ENCODE data around the gene GPI. TPM values are rescaled to one million over a fixed set of nuclear protein-coding genes. Genes with fewer than 3 reads are reported as not detected.
"Not testable (repeated sequence)": the region's sequence is repeated elsewhere in the genome, so short reads cannot be mapped to it uniquely, and the experiment has no call there.

GPI gene
- total RNA-seq, 2 experiments from 2014 or later, result 111 to 218 TPM

GRCh38 chr19:34399886-34400285 lies 34.9 kb downstream of the GPI start:
- no peak for TF ChIP-seq CTCF (conservative IDR thresholded peaks at IDR 0.05; ENCODE audit: low read length)
- Histone ChIP-seq H2AFZ (ENCODE audit: low read length) (no peak overlapping the region), H3K4me2 (ENCODE audit: low read length) (no peak overlapping the region), H3K79me2 (ENCODE audit: insufficient read depth, low read depth, low read length) (peaks cover 5% of the 10 kb centered on the region; the same call in 1 of the 2 replicates), H3K9me3 (ENCODE audit: low read length) (no peaks in the 10 kb centered on the region), H3K9me2 (ENCODE audit: insufficient read depth, low read length) (no peaks in the 10 kb centered on the region), H4K20me1 (ENCODE audit: insufficient read depth, low read length) (no peaks in the 10 kb centered on the region), H3K4me1 (ENCODE audit: insufficient read depth, low read length, poor library complexity, severe bottlenecking) (no peaks in the 10 kb centered on the region), H3K4me3 (ENCODE audit: low read depth, low read length, poor library complexity, severe bottlenecking) (no peak overlapping the region), H3K27ac (ENCODE audit: low read depth, low read length, poor library complexity, severe bottlenecking) (no peak overlapping the region), H3K36me3 (ENCODE audit: insufficient read depth, low read length) (peaks cover 68% of the 10 kb centered on the region)
- POLR2A ChIA-PET, result no interaction called here
- CTCF ChIA-PET (ENCODE audit: unreplicated experiment), result no interaction called here
- intact Hi-C loops (cut with micrococcal nuclease; ENCODE audit: unreplicated experiment), result no loop called here
- TSS peak; percentile 87 for BruUV-seq (replicated peaks)
- DNase-seq (ENCODE audit: low spot score), result no peak

GRCh38 chr19:34400844-34401243 lies 35.8 kb downstream of the GPI start:
- DNase-seq (ENCODE audit: low spot score); H2AFZ ChIP-seq (ENCODE audit: low read length); H3K9me2 ChIP-seq (ENCODE audit: insufficient read depth, low read length); H4K20me1 ChIP-seq (ENCODE audit: insufficient read depth, low read length); BruUV-seq (replicated peaks); intact Hi-C loops (cut with micrococcal nuclease; ENCODE audit: unreplicated experiment); H3K27ac ChIP-seq (ENCODE audit: low read depth, low read length, poor library complexity, severe bottlenecking); CTCF ChIA-PET (ENCODE audit: unreplicated experiment); H3K4me1 ChIP-seq (ENCODE audit: insufficient read depth, low read length, poor library complexity, severe bottlenecking); H3K4me3 ChIP-seq (ENCODE audit: low read depth, low read length, poor library complexity, severe bottlenecking); H3K9me3 ChIP-seq (ENCODE audit: low read length); H3K4me2 ChIP-seq (ENCODE audit: low read length): not testable (repeated sequence)
- Histone ChIP-seq H3K36me3 (ENCODE audit: insufficient read depth, low read length) (peaks cover 60% of the 10 kb centered on the region), H3K79me2 (ENCODE audit: insufficient read depth, low read depth, low read length) (peaks cover 15% of the 10 kb centered on the region; the same call in 1 of the 2 replicates)
- POLR2A ChIA-PET, result interaction anchor here (0.7 kb wide), 1 partner anchor 1727 kb away, joined by 3 read pairs; no protein-coding TSS in a partner anchor

- H3K27ac ChIP-seq (ENCODE audit: low read depth, low read length, poor library complexity, severe bottlenecking), result no peak overlapping the region
- H3K36me3 ChIP-seq (ENCODE audit: insufficient read depth, low read length), result peaks cover 49% of the 10 kb centered on the region
- ChIA-PET POLR2A (no interaction called here), CTCF (ENCODE audit: unreplicated experiment) (no interaction called here)
- H3K4me2 ChIP-seq (ENCODE audit: low read length), result no peak overlapping the region
- intact Hi-C loops (cut with micrococcal nuclease; ENCODE audit: unreplicated experiment), result no loop called here
- no peak overlapping the region for H2AFZ ChIP-seq (ENCODE audit: low read length)
- H3K79me2 ChIP-seq (ENCODE audit: insufficient read depth, low read depth, low read length), result peaks cover 22% of the 10 kb centered on the region; the same call in 1 of the 2 replicates
- TF ChIP-seq EZH2phosphoT487 (IDR thresholded peaks at IDR 0.05; ENCODE audit: borderline replicate concordance, low read depth, low read length), result no peak
- TF ChIP-seq CTCF (conservative IDR thresholded peaks at IDR 0.05; ENCODE audit: low read length), result no peak
- no peaks in the 10 kb centered on the region for H4K20me1 ChIP-seq (ENCODE audit: insufficient read depth, low read length)
- no peaks in the 10 kb centered on the region for H3K9me2 ChIP-seq (ENCODE audit: insufficient read depth, low read length)
- no peaks in the 10 kb centered on the region for H3K9me3 ChIP-seq (ENCODE audit: low read length)
- no TSS peak for BruUV-seq (replicated peaks)
- no peak overlapping the region for H3K4me3 ChIP-seq (ENCODE audit: low read depth, low read length, poor library complexity, severe bottlenecking)
- peaks cover 11% of the 10 kb centered on the region for H3K4me1 ChIP-seq (ENCODE audit: insufficient read depth, low read length, poor library complexity, severe bottlenecking)
- DNase-seq (ENCODE audit: low spot score), result no peak
Measured at GRCh38 chr19:34402074-34402600, 37.1 kb downstream of the GPI start.

Measured in OCI-LY7 (cell line).